HepG2 (cell line): ENCODE data around the gene PSEN2. TPM values are rescaled to one million over a fixed set of nuclear protein-coding genes. Genes with fewer than 3 reads are reported as not detected.

Experiments
- ATF7-NPFF ChIP-seq: sonication (generic); formaldehyde crosslinking; IDR thresholded peaks from 2 replicates; pipeline ENCODE4 v1.8.1; 2023; ENCODE audit warnings: mild to moderate bottlenecking, low read depth, missing genetic modification reagents, moderate library complexity
- CBFB ChIP-seq: sonication (generic); formaldehyde crosslinking; IDR thresholded peaks from 2 replicates; pipeline ENCODE4 v1.4.0; 2020; ENCODE audit warnings: missing genetic modification reagents
- FOXJ3 ChIP-seq: sonication (generic); formaldehyde crosslinking; IDR thresholded peaks from 2 replicates; pipeline ENCODE4 v1.4.0; 2020; ENCODE audit warnings: missing genetic modification reagents, mild to moderate bottlenecking, borderline replicate concordance
- GLI4 ChIP-seq: sonication (generic); formaldehyde crosslinking; IDR thresholded peaks from 2 replicates; pipeline ENCODE4 v1.5.1; 2020; ENCODE audit warnings: missing genetic modification reagents, mild to moderate bottlenecking, moderate library complexity, borderline replicate concordance
- GLMP ChIP-seq: sonication (generic); formaldehyde crosslinking; IDR thresholded peaks from 2 replicates; pipeline ENCODE4 v1.9.0; 2021; ENCODE audit warnings: missing genetic modification reagents, mild to moderate bottlenecking, borderline replicate concordance
- MAFK ChIP-seq, 2 experiments: IDR thresholded peaks in 1 of 2; conservative IDR thresholded peaks in 1 of 2; 2 replicates each; pipeline ENCODE4 v1.6.1; 2011; ENCODE audit warnings: improper control_type of control experiment in 2 of 2, low read length in 2 of 2
- PRDM15 ChIP-seq: sonication (generic); formaldehyde crosslinking; IDR thresholded peaks from 2 replicates; pipeline ENCODE4 v1.4.0; 2020; ENCODE audit warnings: missing genetic modification reagents
- SALL2 ChIP-seq: sonication (generic); formaldehyde crosslinking; IDR thresholded peaks from 2 replicates; pipeline ENCODE4 v1.8.1; 2023; ENCODE audit warnings: mild to moderate bottlenecking, missing genetic modification reagents, inconsistent platforms
- SETDB1 ChIP-seq: sonication (generic); formaldehyde crosslinking; IDR thresholded peaks from 2 replicates; pipeline ENCODE4 v1.5.1; 2020; ENCODE audit warnings: missing genetic modification reagents, mild to moderate bottlenecking, borderline replicate concordance
- SRSF4 ChIP-seq: fragments of 200-400 bp; formaldehyde crosslinking; IDR thresholded peaks from one replicate; pipeline ENCODE4 v1.6.1; 2018; ENCODE audit warnings: mild to moderate bottlenecking, low read depth, low read length, moderate library complexity; ENCODE audit not compliant: poor library complexity, severe bottlenecking
- U2AF1 ChIP-seq: fragments of 200-400 bp; formaldehyde crosslinking; optimal IDR thresholded peaks from 2 replicates; pipeline ENCODE3; 2017; ENCODE audit warnings: mild to moderate bottlenecking, low read depth, low read length
- ZNF101 ChIP-seq: sonication (generic); formaldehyde crosslinking; IDR thresholded peaks from 2 replicates; pipeline ENCODE4 v1.4.0; 2020; ENCODE audit warnings: mild to moderate bottlenecking, low read depth, missing genetic modification reagents, borderline replicate concordance
- ZNF326 ChIP-seq: sonication (generic); formaldehyde crosslinking; IDR thresholded peaks from 2 replicates; pipeline ENCODE4 v1.4.0; 2020; ENCODE audit warnings: missing genetic modification reagents, borderline replicate concordance
- ZNF572 ChIP-seq: sonication (generic); formaldehyde crosslinking; IDR thresholded peaks from 2 replicates; pipeline ENCODE4 v1.5.1; 2020; ENCODE audit warnings: mild to moderate bottlenecking, missing genetic modification reagents
- ZNF652 ChIP-seq: IDR thresholded peaks from 2 replicates; pipeline ENCODE4 v1.6.1; 2016; ENCODE audit warnings: low read depth, borderline replicate concordance
- ZSCAN29 ChIP-seq: sonication (generic); formaldehyde crosslinking; conservative IDR thresholded peaks from 2 replicates; pipeline ENCODE4 v1.4.0; 2020; ENCODE audit warnings: mild to moderate bottlenecking, missing genetic modification reagents
- polyA plus RNA-seq, 8 experiments: library from polyadenylated mRNA; depleted of rRNA in 3 of 8; stranded (reverse) in 7 of 8; unstranded in 1 of 8; fragments of >200 nt; fragmentation: Illumina TruSeq in 4 of 8; extraction: Trizol in 4 of 8; gene quantifications; 2 replicates each; pipeline versions ENCODE4 v1.2.1 to v1.2.3, GENCODE V29; 2011 to 2016; ENCODE audit warnings: low read depth in 4 of 8, missing spikeins in 1 of 8, mixed read lengths in 1 of 8; ENCODE audit not compliant: insufficient read depth in 1 of 8
- total RNA-seq, 5 experiments: library from RNA; depleted of rRNA; stranded (reverse); fragments of >200 nt; fragmentation: Illumina TruSeq; extraction: Trizol; gene quantifications; 2 replicates each; pipeline ENCODE4 v1.2.3, GENCODE V29; 2016; ENCODE audit warnings: low read depth in 1 of 5
- TF ChIP-seq, protein P1 (sequence below): sonication (generic); formaldehyde crosslinking; IDR thresholded peaks from one replicate; pipeline ENCODE4 v1.5.1; 2020; ENCODE audit warnings: mild to moderate bottlenecking, missing genetic modification reagents; ENCODE audit errors: not compliant biosample characterization

PSEN2 gene
- total and polyA plus RNA-seq, 2 of the 13 experiments (the other 11 are each of a cell fraction or from before 2014, with no cell fraction given): 5.9 to 13.1 TPM

DNA sequence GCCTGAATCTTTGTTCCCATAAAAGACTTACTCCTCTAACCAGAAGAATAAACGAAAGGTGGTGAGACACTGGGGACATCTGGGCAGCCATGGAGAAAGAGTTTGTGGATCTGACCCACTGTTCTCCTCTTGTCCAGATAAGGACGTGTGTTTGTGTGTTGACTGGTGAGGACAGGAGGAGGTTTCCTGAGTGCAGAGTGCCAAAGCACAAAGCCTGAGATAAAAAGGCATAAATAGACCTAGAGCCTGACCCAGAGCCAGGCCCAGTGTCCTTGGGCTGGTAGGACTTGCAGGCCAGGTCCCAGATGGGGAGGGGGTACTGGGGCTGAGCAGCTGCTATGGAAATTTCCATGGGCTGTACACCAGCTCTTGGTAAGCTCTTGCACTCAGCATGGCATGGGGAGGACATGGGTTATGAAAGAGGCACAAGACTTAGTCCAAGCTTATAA lies 50.1 kb downstream of the PSEN2 start (continued):
- no peak for TF ChIP-seq MAFK (conservative IDR thresholded peaks at IDR 0.05 in 1 of 2, IDR thresholded peaks at IDR 0.05 in 1 of 2; ENCODE audit: low read length in 2 of 2)
- no peak for TF ChIP-seq ATF7-NPFF (CRISPR knock-in tag)
- no peak for TF ChIP-seq SRSF4
- TF ChIP-seq GLI4 (CRISPR knock-in tag): no peak
- no peak for TF ChIP-seq GLMP (CRISPR knock-in tag)
- TF ChIP-seq ZNF652 (CRISPR knock-in tag): no peak; the same call in 1 of the 2 replicates
- no peak for TF ChIP-seq ZNF101 (CRISPR knock-in tag)
- no peak for TF ChIP-seq PRDM15 (CRISPR knock-in tag)
- TF ChIP-seq CBFB (CRISPR knock-in tag): 0 out of 2 replicates have a peak, but pooled peaks have one; percentile 19
- TF ChIP-seq U2AF1: no peak
- TF ChIP-seq, protein P1, sequence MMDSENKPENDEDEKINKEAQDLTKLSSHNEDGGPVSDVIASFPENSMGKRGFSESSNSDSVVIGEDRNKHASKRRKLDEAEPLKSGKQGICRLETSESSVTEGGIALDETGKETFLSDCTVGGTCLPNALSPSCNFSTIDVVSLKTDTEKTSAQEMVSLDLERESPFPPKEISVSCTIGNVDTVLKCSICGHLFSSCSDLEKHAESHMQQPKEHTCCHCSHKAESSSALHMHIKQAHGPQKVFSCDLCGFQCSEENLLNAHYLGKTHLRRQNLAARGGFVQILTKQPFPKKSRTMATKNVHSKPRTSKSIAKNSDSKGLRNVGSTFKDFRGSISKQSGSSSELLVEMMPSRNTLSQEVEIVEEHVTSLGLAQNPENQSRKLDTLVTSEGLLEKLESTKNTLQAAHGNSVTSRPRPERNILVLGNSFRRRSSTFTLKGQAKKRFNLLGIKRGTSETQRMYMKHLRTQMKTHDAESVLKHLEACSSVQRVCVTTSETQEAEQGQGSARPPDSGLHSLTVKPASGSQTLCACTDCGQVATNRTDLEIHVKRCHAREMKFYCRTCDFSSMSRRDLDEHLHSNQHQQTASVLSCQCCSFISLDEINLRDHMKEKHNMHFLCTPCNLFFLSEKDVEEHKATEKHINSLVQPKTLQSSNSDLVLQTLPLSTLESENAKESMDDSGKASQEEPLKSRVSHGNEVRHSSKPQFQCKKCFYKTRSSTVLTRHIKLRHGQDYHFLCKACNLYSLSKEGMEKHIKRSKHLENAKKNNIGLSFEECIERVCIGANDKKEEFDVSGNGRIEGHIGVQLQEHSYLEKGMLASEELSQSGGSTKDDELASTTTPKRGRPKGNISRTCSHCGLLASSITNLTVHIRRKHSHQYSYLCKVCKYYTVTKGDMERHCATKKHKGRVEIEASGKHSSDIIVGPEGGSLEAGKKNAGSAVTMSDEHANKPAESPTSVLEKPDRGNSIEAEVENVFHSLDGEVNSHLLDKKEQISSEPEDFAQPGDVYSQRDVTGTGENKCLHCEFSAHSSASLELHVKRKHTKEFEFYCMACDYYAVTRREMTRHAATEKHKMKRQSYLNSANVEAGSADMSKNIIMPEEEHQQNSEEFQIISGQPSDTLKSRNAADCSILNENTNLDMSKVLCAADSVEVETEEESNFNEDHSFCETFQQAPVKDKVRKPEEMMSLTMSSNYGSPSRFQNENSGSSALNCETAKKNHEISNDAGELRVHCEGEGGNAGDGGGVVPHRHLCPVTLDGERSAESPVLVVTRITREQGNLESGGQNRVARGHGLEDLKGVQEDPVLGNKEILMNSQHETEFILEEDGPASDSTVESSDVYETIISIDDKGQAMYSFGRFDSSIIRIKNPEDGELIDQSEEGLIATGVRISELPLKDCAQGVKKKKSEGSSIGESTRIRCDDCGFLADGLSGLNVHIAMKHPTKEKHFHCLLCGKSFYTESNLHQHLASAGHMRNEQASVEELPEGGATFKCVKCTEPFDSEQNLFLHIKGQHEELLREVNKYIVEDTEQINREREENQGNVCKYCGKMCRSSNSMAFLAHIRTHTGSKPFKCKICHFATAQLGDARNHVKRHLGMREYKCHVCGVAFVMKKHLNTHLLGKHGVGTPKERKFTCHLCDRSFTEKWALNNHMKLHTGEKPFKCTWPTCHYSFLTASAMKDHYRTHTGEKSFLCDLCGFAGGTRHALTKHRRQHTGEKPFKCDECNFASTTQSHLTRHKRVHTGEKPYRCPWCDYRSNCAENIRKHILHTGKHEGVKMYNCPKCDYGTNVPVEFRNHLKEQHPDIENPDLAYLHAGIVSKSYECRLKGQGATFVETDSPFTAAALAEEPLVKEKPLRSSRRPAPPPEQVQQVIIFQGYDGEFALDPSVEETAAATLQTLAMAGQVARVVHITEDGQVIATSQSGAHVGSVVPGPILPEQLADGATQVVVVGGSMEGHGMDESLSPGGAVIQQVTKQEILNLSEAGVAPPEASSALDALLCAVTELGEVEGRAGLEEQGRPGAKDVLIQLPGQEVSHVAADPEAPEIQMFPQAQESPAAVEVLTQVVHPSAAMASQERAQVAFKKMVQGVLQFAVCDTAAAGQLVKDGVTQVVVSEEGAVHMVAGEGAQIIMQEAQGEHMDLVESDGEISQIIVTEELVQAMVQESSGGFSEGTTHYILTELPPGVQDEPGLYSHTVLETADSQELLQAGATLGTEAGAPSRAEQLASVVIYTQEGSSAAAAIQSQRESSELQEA: no peak
- no peak for TF ChIP-seq SALL2 (CRISPR knock-in tag)
- no peak for TF ChIP-seq ZNF572 (CRISPR knock-in tag)
- TF ChIP-seq SETDB1: no peak
- no peak for TF ChIP-seq ZNF326 (CRISPR knock-in tag)
- no peak for TF ChIP-seq ZSCAN29 (CRISPR knock-in tag)
- peak; percentile 37; the same call in 1 of the 2 replicates for TF ChIP-seq FOXJ3 (CRISPR knock-in tag)
